Neutrophil (primary cell): Measurements from ENCODE around the gene C19orf44.
"Not testable (repeated sequence)": the region's sequence is repeated elsewhere in the genome, so short reads cannot be mapped to it uniquely, and the experiment has no call there.

ENCODE experiments used
- H3K27ac ChIP-seq: fragments of 200-600 bp; sonication (generic); 2 replicates; pipeline ENCODE4 v1.5.1; 2016; ENCODE audit warnings: mild to moderate bottlenecking, moderate library complexity
- H3K27me3 ChIP-seq: fragments of 200-600 bp; sonication (generic); 2 replicates; pipeline ENCODE4 v1.6.0; 2016; ENCODE audit warnings: mild to moderate bottlenecking
- H3K36me3 ChIP-seq: fragments of 200-600 bp; sonication (generic); 2 replicates; pipeline ENCODE4 v1.5.1; 2017
- H3K4me1 ChIP-seq, 2 experiments: fragments of 200-600 bp in 1 of 2; sonication (generic) in 1 of 2; 1 replicate in 1 of 2; 2 replicates in 1 of 2; pipeline versions ENCODE4 v1.5.1 to v1.6.1; 2013 to 2016; ENCODE audit warnings: low read depth in 1 of 2, low read length in 1 of 2, mild to moderate bottlenecking in 1 of 2, moderate library complexity in 1 of 2; ENCODE audit not compliant: control insufficient read depth in 1 of 2, insufficient read depth in 1 of 2
- H3K4me3 ChIP-seq, 2 experiments: fragments of 200-600 bp in 1 of 2; sonication (generic) in 1 of 2; 1 replicate in 1 of 2; 2 replicates in 1 of 2; pipeline ENCODE4 v1.5.1; 2013 to 2016; ENCODE audit warnings: low read depth in 1 of 2, low read length in 1 of 2, mild to moderate bottlenecking in 1 of 2, moderate library complexity in 1 of 2
- H3K9me3 ChIP-seq: fragments of 200-600 bp; sonication (generic); 2 replicates; pipeline ENCODE4 v1.5.1; 2016
- TF ChIP-seq, protein P1 (sequence below): fragments of 200-600 bp; sonication (generic); IDR thresholded peaks from 2 replicates; pipeline ENCODE4 v1.5.1; 2016; ENCODE audit warnings: antibody characterized with exemption

The C19orf44 gene

DNA sequence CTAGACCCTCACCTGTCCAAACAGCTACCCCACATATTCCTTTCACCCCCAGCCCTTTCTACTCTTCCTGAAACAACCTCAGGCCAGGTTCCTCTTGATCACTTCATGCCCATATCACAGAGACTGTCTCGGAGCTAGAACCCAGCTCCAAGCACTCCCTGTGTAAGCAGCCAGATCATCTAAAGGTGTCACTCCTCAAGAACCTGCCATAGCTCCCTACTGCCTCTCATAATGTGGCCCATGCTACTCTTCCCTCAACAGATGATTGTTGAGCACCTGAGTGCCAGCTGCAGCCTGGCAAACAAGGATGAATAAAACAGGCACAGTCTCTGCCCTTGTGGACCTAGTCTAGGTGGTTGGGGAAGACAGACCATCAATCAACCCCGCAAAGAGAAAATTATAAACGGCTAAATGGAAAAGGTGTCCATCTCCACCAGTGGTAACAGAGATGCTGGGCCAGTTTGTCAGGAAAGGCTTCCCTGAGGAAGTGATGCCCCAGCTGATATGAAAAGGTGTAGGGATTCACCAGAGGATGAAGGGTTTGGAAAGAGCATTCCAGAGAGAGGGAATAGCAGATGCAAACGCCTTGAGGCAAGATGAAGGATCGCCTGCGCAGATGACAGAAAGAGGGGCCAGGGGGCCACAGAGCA is 32.7 kb upstream of the C19orf44 start:
- Histone ChIP-seq H3K36me3 (peaks cover 3% of the 10 kb centered on the region), H3K27me3 (no peaks in the 10 kb centered on the region), H3K27ac (peak overlapping the region; percentile 91), H3K9me3 (no peaks in the 10 kb centered on the region), H3K4me3 (no peak overlapping the region), H3K4me1 (peaks cover 40 to 41% of the 10 kb centered on the region in 2 experiments)
- TF ChIP-seq, protein P1, sequence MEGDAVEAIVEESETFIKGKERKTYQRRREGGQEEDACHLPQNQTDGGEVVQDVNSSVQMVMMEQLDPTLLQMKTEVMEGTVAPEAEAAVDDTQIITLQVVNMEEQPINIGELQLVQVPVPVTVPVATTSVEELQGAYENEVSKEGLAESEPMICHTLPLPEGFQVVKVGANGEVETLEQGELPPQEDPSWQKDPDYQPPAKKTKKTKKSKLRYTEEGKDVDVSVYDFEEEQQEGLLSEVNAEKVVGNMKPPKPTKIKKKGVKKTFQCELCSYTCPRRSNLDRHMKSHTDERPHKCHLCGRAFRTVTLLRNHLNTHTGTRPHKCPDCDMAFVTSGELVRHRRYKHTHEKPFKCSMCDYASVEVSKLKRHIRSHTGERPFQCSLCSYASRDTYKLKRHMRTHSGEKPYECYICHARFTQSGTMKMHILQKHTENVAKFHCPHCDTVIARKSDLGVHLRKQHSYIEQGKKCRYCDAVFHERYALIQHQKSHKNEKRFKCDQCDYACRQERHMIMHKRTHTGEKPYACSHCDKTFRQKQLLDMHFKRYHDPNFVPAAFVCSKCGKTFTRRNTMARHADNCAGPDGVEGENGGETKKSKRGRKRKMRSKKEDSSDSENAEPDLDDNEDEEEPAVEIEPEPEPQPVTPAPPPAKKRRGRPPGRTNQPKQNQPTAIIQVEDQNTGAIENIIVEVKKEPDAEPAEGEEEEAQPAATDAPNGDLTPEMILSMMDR, result no peak

DNA sequence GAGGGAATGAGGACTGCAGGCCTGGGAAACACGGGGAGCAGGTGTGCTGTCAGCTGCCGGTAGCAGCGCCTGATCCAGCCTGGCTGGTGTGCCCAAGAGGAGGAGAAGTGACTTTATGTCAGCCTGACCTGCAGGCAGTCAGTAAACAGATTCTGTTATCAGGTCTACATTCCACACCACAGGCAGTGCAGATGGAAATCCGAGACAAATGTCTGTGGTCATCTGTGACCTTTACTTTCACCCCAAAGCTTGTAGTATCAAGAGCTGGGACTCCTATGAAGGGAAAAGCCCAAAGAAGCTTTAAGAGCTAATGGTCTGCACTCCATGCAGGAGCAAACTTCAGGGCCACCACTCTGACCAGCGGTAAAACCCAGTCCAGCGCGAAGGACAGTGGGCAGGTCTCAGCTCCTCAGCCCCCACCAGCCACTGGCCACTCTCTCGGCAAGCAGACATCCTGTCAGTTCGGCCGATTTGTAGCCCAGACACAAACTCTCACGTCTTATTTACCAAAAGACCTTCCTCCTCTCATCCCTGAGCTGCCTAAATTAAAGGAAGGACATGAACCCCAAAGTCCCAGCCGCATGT is 32.1 kb upstream of the C19orf44 start:
- no peaks in the 10 kb centered on the region for H3K9me3 ChIP-seq
- peaks cover 3% of the 10 kb centered on the region for H3K36me3 ChIP-seq
- H3K27ac ChIP-seq, result peak overlapping the region; percentile 91
- H3K4me1 ChIP-seq, result peaks cover 34% of the 10 kb centered on the region in 2 experiments
- TF ChIP-seq, protein P1, result no peak
- H3K4me3 ChIP-seq, result no peak overlapping the region
- no peaks in the 10 kb centered on the region for H3K27me3 ChIP-seq

DNA sequence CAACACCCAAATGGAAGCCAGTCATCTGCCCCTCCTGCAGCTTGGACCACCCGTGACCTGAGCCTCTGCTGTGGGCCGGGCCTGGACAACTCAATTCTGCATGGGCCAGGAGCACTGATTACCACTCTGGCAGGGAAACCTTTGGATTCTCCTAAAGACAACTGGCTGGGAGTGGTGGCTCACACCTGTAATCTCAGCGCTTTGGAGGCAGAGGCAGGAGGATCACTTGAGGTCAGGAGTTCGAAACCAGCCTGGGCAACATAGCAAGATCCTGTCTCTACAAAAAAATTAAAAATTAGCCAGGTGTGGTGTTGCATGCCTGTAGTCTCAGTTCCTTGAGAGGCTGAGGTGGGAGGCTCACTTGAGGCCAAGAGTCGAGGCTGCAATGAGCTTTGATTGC is 31.0 kb upstream of the C19orf44 start:
- no peaks in the 10 kb centered on the region for H3K27me3 ChIP-seq
- no peaks in the 10 kb centered on the region for H3K9me3 ChIP-seq
- no peak overlapping the region for H3K4me3 ChIP-seq
- H3K4me1 ChIP-seq, result peaks cover 30 to 35% of the 10 kb centered on the region in 2 experiments
- peak overlapping the region; percentile 37 for H3K27ac ChIP-seq
- peaks cover 3% of the 10 kb centered on the region for H3K36me3 ChIP-seq
- TF ChIP-seq, protein P1, result no peak

DNA sequence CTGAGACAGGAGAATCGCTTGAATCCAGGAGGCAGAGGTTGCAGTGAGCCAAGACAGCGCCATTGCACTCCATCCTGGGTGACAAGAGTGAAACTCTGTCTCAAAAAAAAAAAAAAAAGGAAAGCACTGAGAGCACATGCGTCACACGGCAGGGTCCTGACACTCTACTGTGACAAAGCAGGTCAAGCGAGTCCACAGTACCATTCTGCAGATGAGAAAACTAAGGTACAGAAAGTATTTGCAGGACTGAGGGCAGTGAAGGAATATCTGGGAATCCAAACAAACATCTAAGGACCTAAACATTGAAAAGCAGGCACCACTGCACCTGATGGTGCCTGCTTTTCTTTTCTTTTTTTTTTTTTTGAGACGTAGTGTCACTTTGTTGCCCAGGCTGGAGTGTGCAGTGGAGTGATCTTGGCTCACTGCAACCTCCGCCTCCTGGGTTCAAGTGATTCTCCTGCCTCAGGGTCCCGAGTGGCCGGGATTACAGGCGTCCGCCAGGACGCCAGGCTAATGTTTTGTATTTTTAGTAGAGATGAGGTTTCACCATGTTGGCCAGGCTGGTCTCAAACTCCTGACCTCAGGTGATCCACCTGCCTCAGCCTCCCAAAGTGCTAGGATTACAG is 29.3 kb upstream of the C19orf44 start:
- H3K36me3 ChIP-seq, H3K27ac ChIP-seq, H3K4me3 ChIP-seq, H3K27me3 ChIP-seq, H3K9me3 ChIP-seq: not testable (repeated sequence)
- H3K4me1 ChIP-seq, result peaks cover 33% of the 10 kb centered on the region in 2 experiments

DNA sequence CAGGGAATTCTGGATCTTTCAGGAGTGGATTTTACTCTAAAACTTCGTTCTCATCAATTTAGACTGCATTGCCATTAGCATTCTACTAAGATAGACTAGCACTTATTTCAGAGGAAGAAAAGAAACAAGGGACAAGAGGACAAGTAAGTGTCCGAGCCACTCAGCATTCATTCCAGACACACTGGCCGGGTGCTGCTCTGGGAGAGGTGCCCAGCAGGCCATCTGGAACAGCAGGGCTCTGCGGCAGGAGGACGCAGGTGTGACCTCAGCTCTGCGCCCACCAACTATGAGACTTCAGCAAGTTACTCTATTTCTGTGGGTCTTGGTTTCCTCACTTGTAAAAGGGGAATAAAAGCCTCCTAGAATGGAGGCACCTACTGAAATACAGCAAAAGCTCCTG is 28.6 kb upstream of the C19orf44 start:
- Histone ChIP-seq H3K4me1 (peaks cover 31 to 32% of the 10 kb centered on the region in 2 experiments), H3K27ac (peak overlapping the region; percentile 46), H3K9me3 (no peaks in the 10 kb centered on the region), H3K36me3 (peaks cover 3% of the 10 kb centered on the region), H3K27me3 (no peaks in the 10 kb centered on the region), H3K4me3 (no peak overlapping the region)
- TF ChIP-seq, protein P1, result no peak

DNA sequence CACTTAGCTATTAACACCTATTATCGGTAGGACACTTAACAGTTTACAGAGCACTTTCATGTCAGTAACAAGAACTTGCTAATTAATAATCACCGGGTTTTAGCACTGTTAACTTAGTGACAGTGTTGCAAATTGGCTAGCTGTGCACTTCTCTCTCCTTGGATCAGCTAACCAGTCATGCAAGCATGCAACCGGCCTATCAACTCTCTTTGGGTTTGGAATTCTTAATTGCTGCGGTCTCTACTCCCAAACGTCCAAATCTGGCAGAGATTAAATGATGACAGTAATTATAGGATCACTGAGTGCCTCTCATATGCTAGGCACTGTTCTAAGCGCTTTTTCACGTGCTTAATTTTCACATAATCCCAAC is 25.7 kb upstream of the C19orf44 start:
- Histone ChIP-seq H3K9me3 (no peaks in the 10 kb centered on the region), H3K27ac (peak overlapping the region; percentile 93), H3K36me3 (no peaks in the 10 kb centered on the region), H3K4me3 (peak overlapping the region; percentile 68 to 85), H3K27me3 (no peaks in the 10 kb centered on the region), H3K4me1 (peaks cover 24% of the 10 kb centered on the region in 2 experiments)
- TF ChIP-seq, protein P1, result no peak
